ENCODE measurements around the gene PSME3IP1. TPM values are rescaled to one million over a fixed set of nuclear protein-coding genes. Genes with fewer than 3 reads are reported as not detected.

The PSME3IP1 gene
- total RNA-seq, 1 donor from 2014 or later, result 102 TPM

DNA sequence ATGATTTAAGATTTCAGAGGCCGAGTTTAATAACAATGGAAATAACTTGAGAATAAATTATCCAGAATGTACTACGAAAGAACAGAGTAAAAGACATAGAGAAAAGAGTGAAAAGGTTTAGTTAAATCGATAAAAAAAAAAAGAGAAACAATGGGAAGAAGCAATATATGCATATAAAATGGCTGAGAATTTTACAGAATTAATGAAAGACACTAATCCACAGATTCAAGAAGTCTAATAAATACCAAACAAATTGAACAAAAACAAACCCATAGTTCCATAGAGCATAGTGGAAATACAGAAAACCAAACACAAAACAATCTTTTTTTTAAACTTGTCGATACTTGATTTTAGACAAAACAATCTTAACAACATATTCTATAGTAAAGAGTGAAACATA is 1.7 kb downstream of the PSME3IP1 start:
- Mint-ChIP-seq H3K4me3 (peak overlapping the region; percentile 99), H3K9me3 (no peaks in the 10 kb centered on the region), H3K27ac (ENCODE audit: unreplicated experiment) (no peak overlapping the region), H3K36me3 (ENCODE audit: low read depth) (peaks cover 3% of the 10 kb centered on the region), H3K27me3 (ENCODE audit: low read depth) (no peaks in the 10 kb centered on the region), H3K4me1 (peaks cover 50% of the 10 kb centered on the region)
- TF ChIP-seq, protein P1, sequence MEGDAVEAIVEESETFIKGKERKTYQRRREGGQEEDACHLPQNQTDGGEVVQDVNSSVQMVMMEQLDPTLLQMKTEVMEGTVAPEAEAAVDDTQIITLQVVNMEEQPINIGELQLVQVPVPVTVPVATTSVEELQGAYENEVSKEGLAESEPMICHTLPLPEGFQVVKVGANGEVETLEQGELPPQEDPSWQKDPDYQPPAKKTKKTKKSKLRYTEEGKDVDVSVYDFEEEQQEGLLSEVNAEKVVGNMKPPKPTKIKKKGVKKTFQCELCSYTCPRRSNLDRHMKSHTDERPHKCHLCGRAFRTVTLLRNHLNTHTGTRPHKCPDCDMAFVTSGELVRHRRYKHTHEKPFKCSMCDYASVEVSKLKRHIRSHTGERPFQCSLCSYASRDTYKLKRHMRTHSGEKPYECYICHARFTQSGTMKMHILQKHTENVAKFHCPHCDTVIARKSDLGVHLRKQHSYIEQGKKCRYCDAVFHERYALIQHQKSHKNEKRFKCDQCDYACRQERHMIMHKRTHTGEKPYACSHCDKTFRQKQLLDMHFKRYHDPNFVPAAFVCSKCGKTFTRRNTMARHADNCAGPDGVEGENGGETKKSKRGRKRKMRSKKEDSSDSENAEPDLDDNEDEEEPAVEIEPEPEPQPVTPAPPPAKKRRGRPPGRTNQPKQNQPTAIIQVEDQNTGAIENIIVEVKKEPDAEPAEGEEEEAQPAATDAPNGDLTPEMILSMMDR (conservative IDR thresholded peaks at IDR 0.05), result no peak
- DNase-seq (ENCODE audit: low read depth, low spot score), result no peak

DNA sequence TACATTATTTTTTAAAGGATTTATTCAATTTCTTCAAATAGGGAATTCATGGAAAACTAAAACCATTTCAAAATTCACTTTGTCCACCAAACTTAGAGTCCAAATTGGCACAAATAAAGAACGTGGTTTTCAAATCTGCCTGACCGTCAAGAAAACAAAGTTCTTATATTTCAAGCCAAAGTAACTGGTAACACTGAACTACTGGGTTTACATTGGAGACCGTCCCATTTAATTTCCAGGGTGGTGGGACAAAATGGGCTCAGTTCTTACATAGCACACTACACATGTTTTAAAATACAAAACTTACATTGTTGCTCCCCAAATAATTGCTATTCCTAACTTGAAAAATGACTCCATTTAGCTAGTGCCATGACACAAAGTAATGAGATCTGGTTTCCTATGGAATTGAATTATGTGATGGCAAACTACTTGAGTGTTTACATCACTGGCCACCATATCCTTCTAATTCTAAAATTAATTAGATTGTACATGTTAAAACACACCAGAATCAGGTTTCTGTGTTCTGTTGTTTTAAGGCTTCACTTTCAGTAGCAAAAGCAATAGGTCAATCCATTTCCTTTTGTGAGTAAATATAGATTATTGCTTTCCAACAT is 6.5 kb downstream of the PSME3IP1 start:
- Mint-ChIP-seq H3K4me3 (no peak overlapping the region), H3K9me3 (no peaks in the 10 kb centered on the region), H3K27ac (ENCODE audit: unreplicated experiment) (no peak overlapping the region), H3K36me3 (ENCODE audit: low read depth) (no peaks in the 10 kb centered on the region), H3K4me1 (peaks cover 17% of the 10 kb centered on the region), H3K27me3 (ENCODE audit: low read depth) (no peaks in the 10 kb centered on the region)
- no peak for DNase-seq (ENCODE audit: low read depth, low spot score)
- TF ChIP-seq, protein P1 (conservative IDR thresholded peaks at IDR 0.05), result no peak

DNA sequence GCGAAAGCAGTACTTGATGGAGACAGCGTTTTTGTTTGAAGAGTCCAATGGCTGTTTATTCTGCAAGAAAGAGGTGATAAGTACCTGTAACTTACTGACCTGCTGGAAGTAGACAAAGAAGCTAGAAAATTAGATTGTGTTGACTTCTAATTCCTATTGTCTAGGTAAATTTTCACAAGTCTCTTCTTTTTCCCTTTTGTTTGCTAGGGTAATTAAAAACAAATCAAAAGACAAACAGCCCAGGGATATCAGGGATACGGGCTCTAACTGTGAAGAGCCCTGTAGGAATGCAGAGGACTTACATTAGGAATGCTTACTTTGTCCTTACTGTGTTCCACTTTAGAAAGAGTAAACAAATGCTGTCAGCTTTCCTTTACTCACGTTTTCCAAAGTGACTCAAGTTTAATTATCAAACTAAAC is 7.0 kb downstream of the PSME3IP1 start:
- H3K4me1 Mint-ChIP-seq, result peaks cover 13% of the 10 kb centered on the region
- H3K36me3 Mint-ChIP-seq (ENCODE audit: low read depth), result no peaks in the 10 kb centered on the region
- TF ChIP-seq, protein P1 (conservative IDR thresholded peaks at IDR 0.05), result no peak
- H3K4me3 Mint-ChIP-seq, result no peak overlapping the region
- H3K27me3 Mint-ChIP-seq (ENCODE audit: low read depth), result no peaks in the 10 kb centered on the region
- H3K27ac Mint-ChIP-seq (ENCODE audit: unreplicated experiment), result no peak overlapping the region
- H3K9me3 Mint-ChIP-seq, result no peaks in the 10 kb centered on the region
- no peak for DNase-seq (ENCODE audit: low read depth, low spot score)

DNA sequence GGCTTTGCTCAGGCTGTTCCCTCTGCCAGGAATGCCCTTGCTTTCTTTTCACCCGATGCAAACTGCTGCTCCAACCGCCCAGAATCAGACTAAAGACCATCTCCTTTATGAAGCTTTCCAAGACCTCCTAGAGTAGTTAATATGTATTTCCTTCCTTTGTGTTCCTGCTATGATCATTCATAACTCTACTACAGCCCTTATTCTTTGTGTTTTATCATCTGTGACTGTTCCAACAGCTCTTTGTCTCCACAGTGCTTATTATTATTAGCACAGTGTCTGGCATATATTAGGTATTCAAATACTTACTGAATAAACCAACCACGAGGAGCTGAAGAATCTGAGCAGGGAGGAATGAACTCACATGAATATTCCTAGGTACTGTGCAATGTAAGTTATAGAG is 7.6 kb downstream of the PSME3IP1 start:
- H3K27me3 Mint-ChIP-seq (ENCODE audit: low read depth), result no peaks in the 10 kb centered on the region
- H3K9me3 Mint-ChIP-seq, result no peaks in the 10 kb centered on the region
- peaks cover 3% of the 10 kb centered on the region for H3K36me3 Mint-ChIP-seq (ENCODE audit: low read depth)
- no peak overlapping the region for H3K4me3 Mint-ChIP-seq
- no peak for DNase-seq (ENCODE audit: low read depth, low spot score)
- TF ChIP-seq, protein P1 (conservative IDR thresholded peaks at IDR 0.05), result no peak
- H3K4me1 Mint-ChIP-seq, result peaks cover 10% of the 10 kb centered on the region
- no peak overlapping the region for H3K27ac Mint-ChIP-seq (ENCODE audit: unreplicated experiment)

DNA sequence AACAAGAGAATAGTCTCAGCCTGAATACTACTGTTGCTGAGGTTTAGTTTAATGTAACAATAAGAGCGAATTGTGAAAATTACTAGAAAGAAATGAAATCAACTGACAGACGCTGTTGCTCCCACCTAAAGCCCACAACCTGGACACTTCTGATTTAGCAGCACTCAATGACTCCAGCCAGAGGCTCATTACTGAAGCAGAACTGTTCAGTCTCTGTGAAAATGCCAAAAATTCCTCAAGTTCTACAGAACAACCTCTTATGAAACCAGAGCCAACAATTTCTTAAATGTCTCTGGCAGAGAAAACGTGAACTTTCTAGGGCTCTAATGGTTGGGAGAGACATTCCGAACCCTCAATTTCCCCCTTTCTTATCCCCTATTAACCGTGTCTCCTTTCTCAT is 9.9 kb downstream of the PSME3IP1 start:
- H3K9me3 Mint-ChIP-seq, result no peaks in the 10 kb centered on the region
- H3K4me1 Mint-ChIP-seq, result peaks cover 5% of the 10 kb centered on the region
- no peaks in the 10 kb centered on the region for H3K27me3 Mint-ChIP-seq (ENCODE audit: low read depth)
- H3K4me3 Mint-ChIP-seq, result no peak overlapping the region
- H3K36me3 Mint-ChIP-seq (ENCODE audit: low read depth), result peaks cover 17% of the 10 kb centered on the region
- no peak overlapping the region for H3K27ac Mint-ChIP-seq (ENCODE audit: unreplicated experiment)
- no peak for DNase-seq (ENCODE audit: low read depth, low spot score)
- TF ChIP-seq, protein P1 (conservative IDR thresholded peaks at IDR 0.05), result no peak

Measured in neural crest cell (in vitro differentiated cells).